ENCODE measurements around the gene LRRN3. TPM values are rescaled to one million over a fixed set of nuclear protein-coding genes. Genes with fewer than 3 reads are reported as not detected.

The LRRN3 gene
- total and polyA plus RNA-seq, 2 experiments from 2014 or later: 0.40 TPM; not detected in 1

GRCh38 chr7:111086532-111086931, 4.4 kb upstream of the LRRN3 start (continued):
- TF ChIP-seq, protein P1, sequence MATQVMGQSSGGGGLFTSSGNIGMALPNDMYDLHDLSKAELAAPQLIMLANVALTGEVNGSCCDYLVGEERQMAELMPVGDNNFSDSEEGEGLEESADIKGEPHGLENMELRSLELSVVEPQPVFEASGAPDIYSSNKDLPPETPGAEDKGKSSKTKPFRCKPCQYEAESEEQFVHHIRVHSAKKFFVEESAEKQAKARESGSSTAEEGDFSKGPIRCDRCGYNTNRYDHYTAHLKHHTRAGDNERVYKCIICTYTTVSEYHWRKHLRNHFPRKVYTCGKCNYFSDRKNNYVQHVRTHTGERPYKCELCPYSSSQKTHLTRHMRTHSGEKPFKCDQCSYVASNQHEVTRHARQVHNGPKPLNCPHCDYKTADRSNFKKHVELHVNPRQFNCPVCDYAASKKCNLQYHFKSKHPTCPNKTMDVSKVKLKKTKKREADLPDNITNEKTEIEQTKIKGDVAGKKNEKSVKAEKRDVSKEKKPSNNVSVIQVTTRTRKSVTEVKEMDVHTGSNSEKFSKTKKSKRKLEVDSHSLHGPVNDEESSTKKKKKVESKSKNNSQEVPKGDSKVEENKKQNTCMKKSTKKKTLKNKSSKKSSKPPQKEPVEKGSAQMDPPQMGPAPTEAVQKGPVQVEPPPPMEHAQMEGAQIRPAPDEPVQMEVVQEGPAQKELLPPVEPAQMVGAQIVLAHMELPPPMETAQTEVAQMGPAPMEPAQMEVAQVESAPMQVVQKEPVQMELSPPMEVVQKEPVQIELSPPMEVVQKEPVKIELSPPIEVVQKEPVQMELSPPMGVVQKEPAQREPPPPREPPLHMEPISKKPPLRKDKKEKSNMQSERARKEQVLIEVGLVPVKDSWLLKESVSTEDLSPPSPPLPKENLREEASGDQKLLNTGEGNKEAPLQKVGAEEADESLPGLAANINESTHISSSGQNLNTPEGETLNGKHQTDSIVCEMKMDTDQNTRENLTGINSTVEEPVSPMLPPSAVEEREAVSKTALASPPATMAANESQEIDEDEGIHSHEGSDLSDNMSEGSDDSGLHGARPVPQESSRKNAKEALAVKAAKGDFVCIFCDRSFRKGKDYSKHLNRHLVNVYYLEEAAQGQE (IDR thresholded peaks at IDR 0.05; ENCODE audit: unreplicated experiment): no peak
- TF ChIP-seq NANOG (IDR thresholded peaks at IDR 0.05; ENCODE audit: borderline replicate concordance) (no peak), CREB1 (CRISPR knock-in tag; IDR thresholded peaks at IDR 0.05; ENCODE audit: low read depth) (no peak), POLR2AphosphoS5 (IDR thresholded peaks at IDR 0.05; ENCODE audit: low read depth) (no peak), EZH2phosphoT487 (IDR thresholded peaks at IDR 0.05; ENCODE audit: unreplicated experiment) (no peak), ETS1 (IDR thresholded peaks at IDR 0.05) (no peak), EZH2 (IDR thresholded peaks at IDR 0.05; ENCODE audit: low read depth, unreplicated experiment) (no peak), CTCF (conservative IDR thresholded peaks at IDR 0.05; ENCODE audit: low read depth in 2 of 2) (no peak), ZNF331 (CRISPR knock-in tag; IDR thresholded peaks at IDR 0.05; ENCODE audit: low read depth) (no peak)

GRCh38 chr7:111088328-111088727, 2.6 kb upstream of the LRRN3 start:
- no peak overlapping the region for H3K4me3 ChIP-seq
- DNase-seq (ENCODE audit: low spot score) (no peak), ATAC-seq (no peak)
- H3K27me3 Mint-ChIP-seq (ENCODE audit: insufficient read depth, low read depth, poor library complexity): peaks cover 1% of the 10 kb centered on the region
- H3K36me3 ChIP-seq (ENCODE audit: insufficient read depth): no peaks in the 10 kb centered on the region
- no peaks in the 10 kb centered on the region for H3K27me3 ChIP-seq (ENCODE audit: insufficient read depth)
- no peak overlapping the region for H3K4me3 Mint-ChIP-seq
- H4K20me1 ChIP-seq (replicated peaks; ENCODE audit: insufficient read depth): no peaks in the 10 kb centered on the region
- peaks cover 31% of the 10 kb centered on the region for H3K4me1 Mint-ChIP-seq
- no peak overlapping the region for H3K27ac Mint-ChIP-seq
- no peaks in the 10 kb centered on the region for H3K9me2 ChIP-seq (ENCODE audit: insufficient read depth)
- H3K4me1 ChIP-seq (ENCODE audit: insufficient read depth): peaks cover 27% of the 10 kb centered on the region
- H3K27ac ChIP-seq (ENCODE audit: low read depth): no peak overlapping the region
- no peak overlapping the region for H3K4me2 ChIP-seq
- no peak overlapping the region for H2AFZ ChIP-seq
- H3K9me3 Mint-ChIP-seq: 0 out of 3 replicates have a peak, but pooled peaks cover 4% of the 10 kb centered on the region
- H3K79me2 ChIP-seq (replicated peaks; ENCODE audit: insufficient read depth): no peaks in the 10 kb centered on the region
- H3F3A ChIP-seq (replicated peaks; ENCODE audit: low read depth): no peaks in the 10 kb centered on the region
- H3K36me3 Mint-ChIP-seq (ENCODE audit: low read depth): no peaks in the 10 kb centered on the region
- TF ChIP-seq EZH2phosphoT487 (IDR thresholded peaks at IDR 0.05; ENCODE audit: unreplicated experiment) (no peak), POLR2AphosphoS5 (IDR thresholded peaks at IDR 0.05; ENCODE audit: low read depth) (no peak), CTCF (conservative IDR thresholded peaks at IDR 0.05; ENCODE audit: low read depth in 2 of 2) (no peak), EZH2 (IDR thresholded peaks at IDR 0.05; ENCODE audit: low read depth, unreplicated experiment) (no peak)
- TF ChIP-seq, protein P1 (IDR thresholded peaks at IDR 0.05; ENCODE audit: unreplicated experiment): no peak

All from GM23338 (cell line).